Renal cortex interstitium (tissue), 11 donors: ENCODE data around the gene IL10RA. TPM values are rescaled to one million over a fixed set of nuclear protein-coding genes. Genes with fewer than 3 reads are reported as not detected.
"Not testable (repeated sequence)": the region's sequence is repeated elsewhere in the genome, so short reads cannot be mapped to it uniquely, and the experiment has no call there.

Experiments used
- DNase-seq, 11 donors: peaks; one replicate each; pipeline ENCODE4 v3.0.0-alpha.2; 2013; ENCODE audit warnings: low read depth in 9 of 11, low spot score in 4 of 11; ENCODE audit errors: extremely low read depth in 1 of 11
- polyA plus RNA-seq, 3 donors: library from polyadenylated mRNA; unstranded; fragments of 120-200 nt; gene quantifications; one replicate each; pipeline ENCODE4 v1.2.1, GENCODE V29; 2013; ENCODE audit not compliant: insufficient read length in 3 of 3

Gene IL10RA
- polyA plus RNA-seq, 3 donors = 2.2 to 4.5 (median 3.1) TPM

DNA sequence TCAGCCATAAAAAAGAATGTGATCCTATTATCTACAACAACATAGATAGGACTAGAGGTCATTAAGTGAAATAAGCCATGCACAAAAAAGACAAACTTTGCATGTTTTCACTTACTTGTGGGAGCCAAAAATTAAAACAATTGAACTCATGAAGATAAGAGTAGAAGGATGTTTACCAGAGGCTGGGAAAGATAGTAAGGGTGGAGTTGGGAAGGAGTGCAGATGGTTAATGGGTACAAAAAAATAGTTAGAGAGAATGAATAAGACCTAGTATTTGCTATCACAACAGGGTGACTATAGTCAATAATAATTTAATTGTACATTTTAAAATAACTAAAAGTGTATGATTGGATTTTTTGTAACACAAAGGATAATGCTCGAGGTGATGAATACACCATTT lies 27.2 kb upstream of the IL10RA start:
- DNase-seq = no peak

DNA sequence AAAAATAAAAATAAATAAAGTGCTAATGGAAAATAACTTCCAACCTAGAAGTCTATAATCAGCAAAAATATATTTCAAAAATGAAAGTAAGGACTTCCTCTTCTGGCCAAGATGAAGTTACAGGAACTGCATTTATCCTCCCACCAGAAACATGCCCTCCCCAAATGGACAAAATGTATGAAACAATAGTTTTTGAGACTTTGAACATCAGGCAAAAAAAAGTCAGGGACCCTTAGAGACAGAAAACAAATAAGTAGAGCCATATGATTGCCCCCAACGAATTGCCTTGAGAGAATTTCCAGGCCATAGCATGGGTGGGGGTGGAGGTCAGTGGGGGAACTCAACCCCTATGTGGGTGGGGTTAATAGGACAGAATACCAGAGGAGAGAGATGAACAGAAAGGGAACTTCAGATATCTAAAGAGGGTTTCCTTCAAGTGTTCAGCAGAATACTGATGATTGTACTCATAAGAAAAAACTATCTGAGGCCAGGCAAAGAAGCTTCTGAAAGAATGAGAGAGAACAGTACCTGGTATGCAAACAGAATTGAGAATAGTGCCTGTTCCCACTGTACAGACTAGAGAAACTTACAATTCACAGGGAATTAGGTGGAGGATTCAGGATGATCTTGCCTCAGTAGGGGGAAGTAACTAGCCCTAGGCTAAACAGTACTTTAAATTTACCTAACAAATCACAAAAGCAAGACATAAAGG lies 26.6 kb upstream of the IL10RA start:
- no peak for DNase-seq

DNA sequence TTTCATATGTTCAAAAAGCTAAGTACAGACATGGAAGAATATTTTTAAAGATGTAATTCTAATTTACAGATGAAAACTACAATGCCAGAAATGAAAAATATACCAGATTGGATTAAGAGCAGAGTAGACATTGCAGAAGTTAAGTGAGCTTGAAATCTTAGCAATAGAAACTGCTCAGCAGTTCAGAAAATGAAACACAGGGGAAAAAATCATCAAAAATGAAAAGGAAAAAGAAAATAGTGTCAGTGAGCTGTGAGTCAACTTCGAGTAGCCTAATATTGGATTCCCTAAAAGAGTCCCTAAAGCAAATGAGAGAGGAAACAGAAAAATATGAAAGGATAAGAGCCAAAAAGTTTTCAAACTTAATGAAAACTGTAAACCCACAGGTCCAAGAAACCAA lies 25.8 kb upstream of the IL10RA start:
- DNase-seq = no peak

DNA sequence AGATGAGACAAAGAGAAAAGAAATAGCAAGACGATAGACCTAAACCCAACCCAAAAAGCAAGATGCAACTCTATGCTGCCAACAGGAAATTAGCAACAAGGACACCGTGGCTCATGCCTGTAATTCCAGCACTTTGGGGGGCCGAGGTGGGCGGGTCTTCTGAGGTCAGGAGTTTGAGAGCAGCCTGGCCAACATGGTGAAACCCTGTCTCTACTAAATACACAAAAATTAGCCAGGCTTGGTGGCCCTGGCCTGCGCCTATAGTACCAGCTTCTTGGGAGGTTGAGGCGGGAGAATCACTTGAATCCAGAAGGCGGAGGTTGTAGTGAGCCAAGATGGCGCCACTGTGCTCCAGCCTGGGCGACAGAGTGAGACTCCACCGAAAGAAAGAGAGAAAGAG lies 24.3 kb upstream of the IL10RA start:
- DNase-seq = no peak

DNA sequence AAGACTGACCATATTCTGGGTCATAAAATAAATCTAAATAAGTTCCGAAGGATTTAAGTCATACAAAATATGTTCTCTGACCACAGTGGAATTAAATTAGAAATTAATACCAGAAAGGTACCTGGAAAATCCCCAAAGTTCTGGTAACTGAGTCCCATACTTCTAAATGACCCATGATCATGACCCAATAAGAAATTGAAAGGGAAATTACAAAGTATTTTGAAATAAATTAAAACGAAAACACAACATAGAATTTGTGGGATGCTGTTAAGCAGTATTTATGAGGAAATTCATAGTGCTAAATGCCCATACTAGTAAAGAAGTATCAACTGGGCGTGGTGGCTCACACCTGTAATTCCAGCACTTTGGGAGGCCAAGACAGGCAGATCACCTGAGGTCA lies 23.4 kb upstream of the IL10RA start:
- no peak for DNase-seq

DNA sequence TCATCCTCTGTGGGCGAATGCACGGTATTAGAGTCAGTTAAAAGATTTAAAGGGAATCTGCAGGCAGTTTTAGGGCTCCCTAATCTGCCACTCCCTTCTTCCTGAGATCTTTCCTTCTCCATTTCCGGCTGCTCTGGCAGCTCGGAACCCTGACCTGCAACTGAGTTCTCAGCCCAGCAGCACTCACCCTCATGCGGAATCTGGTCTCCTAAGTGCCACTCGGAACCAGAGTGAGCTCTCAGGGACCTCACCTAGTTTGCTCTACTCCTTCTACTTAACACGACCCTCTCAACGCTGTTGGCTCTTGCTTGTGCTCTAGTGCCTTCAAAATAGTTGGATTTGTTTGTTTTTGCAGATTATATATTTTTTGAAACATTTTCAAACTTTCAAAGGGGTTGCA lies 19.3 kb upstream of the IL10RA start:
- no peak for DNase-seq

DNA sequence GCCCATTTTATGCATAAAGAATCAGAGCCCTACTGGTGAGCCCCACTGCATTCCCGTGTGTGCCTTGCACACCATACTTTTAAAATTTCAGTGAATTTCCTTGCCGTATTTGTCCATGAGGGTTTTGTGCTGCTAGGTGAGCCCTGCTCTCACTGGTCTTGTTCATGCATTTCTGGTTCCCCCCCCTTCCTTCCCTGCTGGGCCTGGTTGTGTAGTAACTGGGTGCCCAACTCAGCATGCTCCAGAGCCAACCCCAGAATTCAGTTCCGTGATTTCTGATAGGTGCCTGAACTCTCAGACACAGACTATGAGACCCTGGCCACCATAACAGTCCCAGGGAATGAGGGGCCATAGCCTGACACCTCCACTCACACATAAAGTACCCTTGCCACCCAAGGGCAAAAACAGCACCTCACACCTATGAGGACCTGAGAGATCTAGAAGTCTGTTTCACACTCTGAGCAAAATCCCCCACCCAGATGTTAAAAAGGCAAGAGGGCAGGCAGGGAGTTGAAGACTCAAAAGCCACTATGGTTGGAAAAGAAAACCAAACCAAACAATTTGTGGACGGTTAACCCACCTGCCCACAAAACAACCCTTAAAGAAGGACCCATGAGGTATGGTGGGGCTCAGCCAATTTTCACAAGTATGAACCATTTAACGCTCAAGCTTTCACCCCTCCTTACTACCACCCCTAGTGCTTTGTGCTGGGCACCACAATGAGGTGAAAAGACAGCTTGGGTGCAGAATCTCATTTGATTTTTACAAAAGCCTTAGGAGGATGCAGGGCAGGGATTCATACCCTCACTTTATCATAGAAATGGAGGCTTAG lies 16.8 kb upstream of the IL10RA start:
- DNase-seq = no peak

DNA sequence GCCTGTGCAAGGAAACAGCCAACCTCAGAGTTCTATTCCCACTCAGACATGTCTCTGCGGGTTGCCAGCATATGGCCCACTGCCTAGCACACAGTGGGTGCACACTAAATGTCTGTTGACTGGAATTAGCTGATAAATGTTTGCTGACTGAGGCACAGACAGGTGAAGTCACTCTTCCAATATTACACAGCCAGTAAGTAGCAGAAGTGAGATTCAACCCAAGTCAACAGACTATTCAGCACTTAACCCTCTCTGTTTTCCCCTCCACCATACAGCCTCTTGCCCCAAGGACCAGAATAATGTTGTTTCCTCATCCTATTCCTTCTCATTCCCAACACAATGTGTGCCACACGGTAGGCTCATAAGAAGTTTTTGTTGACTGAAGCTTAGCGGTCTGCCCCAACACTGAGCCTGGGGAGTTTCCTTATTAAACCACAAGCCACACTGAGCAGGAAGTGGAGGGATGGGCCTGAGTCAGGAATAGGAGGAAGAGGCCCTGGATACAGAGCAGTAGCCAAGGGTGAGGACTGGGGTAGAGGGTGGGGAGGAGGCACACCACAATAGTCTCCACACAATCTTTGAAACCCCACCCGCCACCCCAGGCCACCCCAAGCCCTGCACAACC lies 15.7 kb upstream of the IL10RA start:
- DNase-seq = no peak

DNA sequence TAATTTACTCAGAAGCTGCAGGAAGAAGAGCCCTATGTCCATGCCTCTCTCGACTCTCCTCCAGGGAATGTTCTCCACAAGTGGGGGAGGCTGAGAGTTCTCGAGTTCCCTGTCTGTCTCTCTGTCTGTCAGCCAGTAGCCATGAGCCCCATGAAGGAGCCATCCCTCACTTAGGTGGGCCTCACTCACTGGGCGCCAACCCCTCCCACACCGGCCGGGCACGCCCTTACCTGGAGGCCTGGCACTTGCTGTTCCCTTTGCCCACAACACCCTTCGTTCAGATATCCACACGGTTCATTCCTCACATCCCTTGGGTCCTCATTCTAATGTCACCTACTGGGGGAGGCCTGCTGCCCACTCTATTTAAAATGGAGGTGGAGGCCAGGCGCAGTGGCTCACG lies 14.2 kb upstream of the IL10RA start:
- DNase-seq = no peak

DNA sequence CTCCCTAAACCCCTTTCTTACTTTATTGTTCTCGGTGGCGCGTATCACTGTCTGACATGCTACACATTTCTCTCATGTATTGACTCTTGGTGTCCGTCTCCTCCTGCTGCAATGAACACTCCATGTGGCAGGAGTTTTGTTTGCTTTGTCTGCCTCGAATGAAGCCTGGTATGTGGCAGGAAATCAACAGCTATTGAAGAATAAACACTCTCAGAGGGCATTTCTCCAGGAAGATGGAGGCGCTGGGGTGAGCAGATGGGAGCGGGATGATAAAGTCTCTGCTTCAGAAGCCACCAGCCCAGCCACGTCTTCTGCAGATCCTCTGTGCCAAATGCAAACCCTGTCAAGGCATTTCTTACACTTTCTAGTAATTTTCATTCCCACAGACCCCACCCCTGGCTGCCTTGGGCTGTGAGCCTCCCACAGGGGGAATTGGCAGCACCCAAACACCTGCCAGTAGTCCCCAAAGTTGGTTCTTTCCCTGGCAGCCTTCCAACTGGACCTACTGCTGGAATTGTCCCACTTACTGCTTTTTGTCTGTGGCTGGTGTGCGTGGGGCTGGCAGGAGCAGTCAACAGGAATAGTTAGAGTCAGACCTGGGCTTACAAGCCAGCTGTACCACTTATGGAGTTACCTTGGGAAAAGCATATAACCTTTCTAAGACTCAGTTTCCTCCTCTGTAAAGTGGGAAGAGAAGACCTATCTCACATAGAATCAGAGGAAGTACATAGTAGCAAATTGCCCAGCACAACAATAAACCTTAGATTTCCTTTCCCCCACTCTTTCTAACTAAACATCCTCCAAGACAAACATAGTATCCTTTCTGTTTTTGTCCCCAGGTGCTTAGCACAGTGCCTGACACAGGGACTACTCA lies 13.3 kb upstream of the IL10RA start:
- peak in 3 of 11 donors; percentile 24 to 34 (median 28) for DNase-seq

DNA sequence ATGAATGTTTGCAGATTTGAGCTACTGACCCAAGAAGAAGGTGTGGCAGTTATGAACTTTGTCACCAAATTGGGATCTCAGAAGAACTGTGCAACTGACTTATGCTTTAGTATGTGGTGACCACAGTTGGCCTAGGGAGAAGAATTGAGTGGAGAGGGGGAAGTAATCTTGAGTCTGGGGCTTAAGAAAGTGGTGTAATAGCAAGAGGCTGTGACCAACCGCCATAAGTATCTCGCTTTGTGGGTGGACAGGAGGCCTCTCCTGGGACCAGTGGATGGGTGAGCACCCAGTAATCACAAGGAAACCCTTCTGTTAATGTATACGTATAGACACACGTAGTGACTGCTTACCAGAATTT lies 12.7 kb upstream of the IL10RA start:
- DNase-seq = no peak

DNA sequence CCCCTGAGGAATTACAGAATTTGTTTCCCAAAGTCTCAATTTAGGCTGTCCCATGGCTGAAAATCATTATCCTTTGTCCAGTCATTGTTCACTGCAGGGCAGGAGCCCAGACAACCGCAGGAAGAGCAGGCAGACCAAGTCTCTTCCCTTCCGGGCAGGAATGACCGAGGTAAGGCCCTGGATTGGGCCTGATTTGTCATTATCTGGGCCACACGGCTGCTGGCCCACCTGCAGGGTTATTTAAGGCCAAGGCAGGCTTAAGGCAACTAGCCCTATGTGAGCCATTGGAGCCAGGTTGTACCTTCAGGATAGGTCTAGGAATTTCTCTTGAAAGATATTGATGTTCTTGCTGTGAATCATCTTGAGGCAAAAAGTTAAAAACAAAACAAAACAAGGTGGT lies 9.7 kb upstream of the IL10RA start:
- no peak for DNase-seq

DNA sequence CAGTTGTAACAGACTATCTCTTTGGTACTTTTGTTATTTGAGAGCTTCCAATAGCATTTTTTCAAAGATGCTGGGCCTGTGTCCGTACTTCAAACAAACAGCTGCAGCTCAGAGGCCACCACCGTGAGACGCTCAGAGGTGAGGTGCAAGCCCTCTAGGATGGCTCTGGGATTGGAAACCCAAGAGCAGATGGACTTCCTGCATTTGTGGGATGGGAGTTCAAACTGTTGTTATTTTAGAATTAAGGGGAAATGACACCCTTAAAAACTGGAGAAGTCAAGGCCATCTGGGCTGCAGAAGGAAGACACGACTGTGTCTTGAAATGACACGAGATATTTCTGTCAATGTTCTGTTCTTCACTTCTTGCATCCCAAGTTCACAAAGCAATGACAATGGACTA lies 9.2 kb upstream of the IL10RA start:
- DNase-seq = no peak

DNA sequence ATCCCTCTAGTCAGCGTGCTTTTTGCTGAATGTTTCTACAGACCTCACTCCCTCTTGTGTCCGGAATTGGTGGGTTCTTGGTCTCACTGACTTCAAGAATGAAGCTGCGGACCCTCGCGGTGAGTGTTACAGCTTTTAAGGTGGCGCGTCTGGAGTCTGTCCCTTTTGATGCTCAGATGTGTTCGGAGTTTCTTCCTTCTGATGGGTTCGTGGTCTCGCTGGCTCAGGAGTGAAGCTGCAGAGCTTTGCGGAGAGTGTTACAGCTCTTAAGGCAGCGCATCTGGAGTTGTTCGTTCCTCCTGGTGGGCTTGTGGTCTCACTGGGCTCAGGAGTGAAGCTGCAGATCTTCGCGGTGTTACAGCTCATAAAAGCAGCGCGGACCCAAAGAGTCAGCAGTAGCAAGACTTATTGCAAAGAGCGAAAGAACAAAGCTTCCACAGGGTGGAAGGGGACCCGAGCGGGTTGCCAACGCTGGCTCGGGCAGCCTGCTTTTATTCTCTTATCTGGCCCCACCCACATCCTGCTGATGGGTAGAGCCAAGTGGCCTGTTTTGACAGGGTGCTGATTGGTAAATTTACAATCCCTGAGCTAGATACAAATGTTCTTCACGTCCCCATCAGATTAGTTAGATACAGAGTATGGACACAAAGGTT lies 8.5 kb upstream of the IL10RA start:
- DNase-seq = not testable (repeated sequence)

DNA sequence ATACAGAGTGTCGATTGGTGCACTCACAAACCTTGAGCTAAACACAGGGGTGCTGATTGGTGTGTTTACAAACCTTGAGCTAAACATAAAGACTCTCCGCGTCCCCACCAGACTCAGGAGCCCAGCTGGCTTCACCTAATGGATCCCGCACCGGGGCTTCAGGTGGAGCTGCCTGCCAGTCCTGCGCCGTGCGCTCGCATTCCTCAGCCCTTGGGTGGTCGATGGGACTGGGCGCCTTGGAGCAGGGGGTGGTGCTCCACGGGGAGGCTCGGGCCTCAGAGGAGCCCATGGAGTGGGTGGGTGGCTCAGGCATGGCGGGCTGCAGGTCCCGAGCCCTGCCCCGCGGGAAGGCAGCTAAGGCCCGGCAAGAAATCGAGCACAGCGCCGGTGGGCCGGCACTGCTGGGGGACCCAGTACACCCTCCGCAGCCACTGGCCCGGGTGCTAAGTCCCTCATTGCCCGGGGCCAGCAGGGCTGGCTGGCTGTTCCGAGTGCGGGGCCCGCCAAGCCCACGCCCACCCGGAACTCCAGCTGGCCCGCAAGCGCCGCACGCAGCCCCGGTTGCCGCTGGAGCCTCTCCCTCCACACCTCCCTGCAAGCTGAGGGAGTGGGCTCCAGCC lies 7.8 kb upstream of the IL10RA start:
- not testable (repeated sequence) for DNase-seq

DNA sequence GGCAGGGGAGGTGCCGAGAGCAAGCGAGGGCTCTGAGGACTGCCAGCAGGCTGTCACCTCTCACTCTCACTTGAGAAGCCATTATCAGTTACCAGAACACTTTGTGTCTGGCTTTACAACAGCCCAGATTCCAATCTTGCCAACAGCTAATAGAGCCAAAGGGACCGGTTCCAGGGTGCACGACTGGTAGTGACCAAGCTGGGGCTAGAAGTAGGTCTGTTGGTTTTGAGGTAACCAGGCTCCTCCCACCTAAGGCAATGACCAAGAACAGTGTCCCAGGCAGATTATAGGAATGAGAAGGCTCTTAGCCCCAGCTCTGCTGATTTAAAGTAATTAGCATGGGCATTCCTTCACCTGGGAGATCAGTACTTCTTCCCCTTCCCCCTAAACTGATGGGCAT lies 7.2 kb upstream of the IL10RA start:
- DNase-seq = no peak

DNA sequence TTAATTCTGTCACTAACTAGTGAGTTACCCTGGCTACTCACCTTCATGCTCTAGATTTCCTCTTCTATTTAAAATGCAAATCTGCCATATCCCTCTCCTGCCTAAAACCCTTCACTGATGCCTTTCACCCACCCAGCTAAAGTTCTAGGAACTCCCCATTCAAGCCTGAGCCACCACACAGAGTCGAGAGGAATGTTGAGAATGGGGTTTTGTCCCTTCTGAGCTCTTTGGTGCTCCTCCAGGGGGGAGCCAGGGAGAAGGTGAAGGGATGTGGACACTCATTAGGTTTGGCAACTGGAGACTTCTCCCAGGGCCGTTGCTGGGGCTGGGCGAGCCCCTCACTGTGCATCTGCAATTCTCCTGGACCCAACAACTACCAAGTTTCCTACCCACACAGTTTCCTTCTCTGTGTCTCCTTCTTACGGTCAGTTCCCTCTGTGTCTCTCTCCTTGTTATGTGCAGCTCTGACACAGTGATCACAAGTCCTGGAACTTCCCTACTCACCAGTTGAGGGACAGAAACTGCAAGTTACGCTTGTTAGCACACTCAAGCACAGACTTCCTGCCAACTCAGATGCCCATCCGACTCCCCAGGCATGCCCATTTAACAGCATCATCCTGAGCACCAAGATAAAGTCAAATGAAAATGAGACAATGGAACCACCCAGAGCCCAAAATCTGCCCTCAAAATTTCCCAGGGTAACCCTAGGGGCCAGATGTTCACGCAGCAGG lies 6.5 kb upstream of the IL10RA start:
- DNase-seq = no peak

DNA sequence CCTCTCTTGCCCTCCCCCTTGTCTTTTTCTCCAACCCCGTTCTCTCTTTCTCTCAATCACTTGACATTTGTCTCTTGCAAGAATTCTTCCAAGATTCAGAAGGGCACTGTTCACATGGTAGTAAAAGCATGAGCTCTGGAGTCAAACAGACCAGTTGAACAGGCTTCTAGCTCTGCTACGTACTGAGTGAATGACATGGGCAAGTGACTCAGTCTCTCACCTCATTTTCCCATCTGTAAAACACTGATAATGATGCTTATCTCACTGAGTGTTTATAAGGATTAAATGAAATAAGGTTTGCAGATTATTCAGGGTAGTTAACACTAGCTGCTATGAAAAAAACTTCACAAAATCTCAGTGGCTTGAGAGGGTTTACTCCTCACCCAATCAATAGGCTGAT lies 5.9 kb upstream of the IL10RA start:
- DNase-seq = no peak
